ENCODE results near the gene IQCK.

DNA sequence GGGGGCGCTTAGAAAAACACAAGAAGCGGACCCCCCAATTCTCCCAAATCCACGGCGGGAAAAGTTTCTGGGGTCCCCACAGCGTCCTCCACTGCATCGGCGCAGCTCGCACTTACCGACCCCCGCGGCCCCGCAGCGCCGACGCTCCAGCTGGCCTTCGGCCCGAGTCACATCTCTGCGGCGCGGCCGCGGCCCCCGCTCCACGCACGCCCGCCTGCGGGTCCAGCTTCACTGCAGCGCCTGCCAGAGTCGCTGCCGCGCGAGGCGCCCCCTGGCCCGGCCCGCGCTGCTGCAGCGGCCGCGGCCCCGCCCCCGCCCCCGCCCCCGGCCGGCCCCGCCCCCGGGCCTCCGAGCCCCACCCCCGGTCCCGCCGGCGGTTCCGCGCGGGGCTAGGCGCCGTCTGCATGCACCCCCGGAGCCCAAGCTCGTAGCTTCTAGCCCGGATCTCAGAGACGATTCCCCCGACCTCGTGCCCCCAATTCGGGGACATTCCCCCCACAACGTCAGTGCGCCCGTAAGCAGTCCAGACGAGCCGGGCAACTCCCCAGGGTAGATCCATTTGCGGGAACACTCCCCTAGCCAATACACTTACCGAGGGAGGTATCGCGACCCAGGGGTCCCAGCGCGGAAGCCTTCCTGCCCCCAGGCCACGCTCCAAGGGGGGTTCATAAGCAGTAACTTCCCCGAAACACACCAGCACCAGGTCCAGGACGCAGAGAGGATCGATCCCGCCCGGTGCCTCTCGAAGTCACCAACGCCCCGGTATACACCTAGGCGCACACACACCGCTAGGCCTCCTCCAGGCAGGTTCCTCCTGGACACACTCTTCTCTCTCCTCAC lies 166.8 kb downstream of the IQCK start, which contains the start of gene GPRC5B:
- TF ChIP-seq, protein P1, sequence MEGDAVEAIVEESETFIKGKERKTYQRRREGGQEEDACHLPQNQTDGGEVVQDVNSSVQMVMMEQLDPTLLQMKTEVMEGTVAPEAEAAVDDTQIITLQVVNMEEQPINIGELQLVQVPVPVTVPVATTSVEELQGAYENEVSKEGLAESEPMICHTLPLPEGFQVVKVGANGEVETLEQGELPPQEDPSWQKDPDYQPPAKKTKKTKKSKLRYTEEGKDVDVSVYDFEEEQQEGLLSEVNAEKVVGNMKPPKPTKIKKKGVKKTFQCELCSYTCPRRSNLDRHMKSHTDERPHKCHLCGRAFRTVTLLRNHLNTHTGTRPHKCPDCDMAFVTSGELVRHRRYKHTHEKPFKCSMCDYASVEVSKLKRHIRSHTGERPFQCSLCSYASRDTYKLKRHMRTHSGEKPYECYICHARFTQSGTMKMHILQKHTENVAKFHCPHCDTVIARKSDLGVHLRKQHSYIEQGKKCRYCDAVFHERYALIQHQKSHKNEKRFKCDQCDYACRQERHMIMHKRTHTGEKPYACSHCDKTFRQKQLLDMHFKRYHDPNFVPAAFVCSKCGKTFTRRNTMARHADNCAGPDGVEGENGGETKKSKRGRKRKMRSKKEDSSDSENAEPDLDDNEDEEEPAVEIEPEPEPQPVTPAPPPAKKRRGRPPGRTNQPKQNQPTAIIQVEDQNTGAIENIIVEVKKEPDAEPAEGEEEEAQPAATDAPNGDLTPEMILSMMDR (IDR thresholded peaks at IDR 0.05; ENCODE audit: insufficient read depth, low read length, poor library complexity, severe bottlenecking) = no peak
- no peak for TF ChIP-seq EZH2phosphoT487 (conservative IDR thresholded peaks at IDR 0.05; ENCODE audit: low read length)

Data from SU-DHL-6 (cell line).